ENCODE data around the gene TIMM13. TPM values are rescaled to one million over a fixed set of nuclear protein-coding genes. Genes with fewer than 3 reads are reported as not detected.
A peak's percentile ranks its signal among the peaks of the same experiment; 100 is the strongest.
"Not testable (repeated sequence)": the region's sequence is repeated elsewhere in the genome, so short reads cannot be mapped to it uniquely, and the experiment has no call there.

The TIMM13 gene
- total RNA-seq, 2 experiments from 2014 or later: 113 to 121 TPM

DNA sequence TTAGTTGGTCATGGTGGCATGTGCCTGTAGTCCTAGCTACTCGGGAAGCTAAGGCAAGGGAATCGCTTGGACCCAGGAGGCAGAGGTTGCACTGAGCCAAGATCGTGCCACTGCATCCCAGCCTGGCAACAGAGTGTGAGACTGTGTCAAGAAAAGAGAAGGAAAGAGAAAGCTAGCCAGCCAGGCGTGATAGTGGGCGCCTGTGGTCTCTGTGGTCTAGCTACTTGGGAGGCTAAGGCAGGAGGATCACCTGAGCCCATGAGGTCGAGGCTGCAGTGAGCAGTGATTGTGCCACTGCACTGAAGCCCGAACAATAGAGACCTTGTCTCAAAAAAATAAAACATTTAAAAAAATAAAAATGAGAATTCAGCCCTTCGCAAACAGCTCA lies 33.3 kb downstream of the TIMM13 start:
- peak; percentile 53 for ATAC-seq
- CTCF ChIA-PET: interaction anchor here (1.0 to 3.3 kb wide), 7 partner anchors 10 to 243 kb away, joined by 4 to 29 read pairs (median 5); no protein-coding TSS in a partner anchor
- Mint-ChIP-seq H3K9me3 (peaks cover 2% of the 10 kb centered on the region), H3K4me3 (peak overlapping the region; percentile 60), H3K27me3 (no peaks in the 10 kb centered on the region), H3K36me3 (ENCODE audit: low read depth) (no peaks in the 10 kb centered on the region), H3K27ac (peak overlapping the region; percentile 68), H3K4me1 (ENCODE audit: low read depth) (peaks cover 19% of the 10 kb centered on the region)
- intact Hi-C loops (cut with micrococcal nuclease): loop anchor here (5.0 kb wide), 1 partner anchor 117 kb away; no protein-coding TSS in a partner anchor
- TF ChIP-seq CTCF (IDR thresholded peaks at IDR 0.05): no peak
- peak; percentile 68 for DNase-seq
- POLR2A ChIA-PET: interaction anchor here (1.3 to 2.0 kb wide), 3 partner anchors 33 to 157 kb away, joined by 5 read pairs; partner anchors contain the start of gene TIMM13

DNA sequence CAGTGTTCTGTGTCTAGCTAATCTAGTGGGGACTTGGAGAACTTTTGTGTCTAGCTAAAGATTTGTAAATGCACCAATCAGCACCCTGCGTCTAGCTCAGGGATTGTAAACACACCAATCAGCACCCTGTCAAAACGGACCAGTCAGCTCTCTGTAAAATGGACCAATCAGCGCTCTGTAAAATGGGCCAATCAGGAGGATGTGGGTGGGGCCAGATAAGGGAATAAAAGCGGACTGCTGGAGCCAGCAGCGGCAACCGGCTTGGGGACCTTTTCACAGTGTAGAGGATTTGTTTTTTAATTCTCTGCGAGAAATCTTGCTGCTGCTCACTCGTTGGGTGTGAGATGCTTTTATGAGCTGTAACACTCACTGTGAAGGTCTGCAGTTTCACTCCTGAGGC lies 34.5 kb downstream of the TIMM13 start:
- peak; percentile 45 for DNase-seq
- H3K27me3 Mint-ChIP-seq; ATAC-seq; H3K4me3 Mint-ChIP-seq; H3K27ac Mint-ChIP-seq; H3K9me3 Mint-ChIP-seq; H3K36me3 Mint-ChIP-seq (ENCODE audit: low read depth): not testable (repeated sequence)
- ChIA-PET POLR2A (interaction anchor here (0.9 to 2.0 kb wide), 4 partner anchors 9 to 155 kb away, joined by 3 to 5 read pairs (median 4); partner anchors contain the start of gene TIMM13), CTCF (interaction anchor here (0.8 to 3.3 kb wide), 17 partner anchors 11 to 244 kb away, joined by 3 to 29 read pairs (median 4); partner anchors contain the start of genes LSM7 and SPPL2B)
- H3K4me1 Mint-ChIP-seq (ENCODE audit: low read depth): peaks cover 19% of the 10 kb centered on the region
- intact Hi-C loops (cut with micrococcal nuclease): loop anchor here (5.0 kb wide), 1 partner anchor 116 kb away; no protein-coding TSS in a partner anchor

DNA sequence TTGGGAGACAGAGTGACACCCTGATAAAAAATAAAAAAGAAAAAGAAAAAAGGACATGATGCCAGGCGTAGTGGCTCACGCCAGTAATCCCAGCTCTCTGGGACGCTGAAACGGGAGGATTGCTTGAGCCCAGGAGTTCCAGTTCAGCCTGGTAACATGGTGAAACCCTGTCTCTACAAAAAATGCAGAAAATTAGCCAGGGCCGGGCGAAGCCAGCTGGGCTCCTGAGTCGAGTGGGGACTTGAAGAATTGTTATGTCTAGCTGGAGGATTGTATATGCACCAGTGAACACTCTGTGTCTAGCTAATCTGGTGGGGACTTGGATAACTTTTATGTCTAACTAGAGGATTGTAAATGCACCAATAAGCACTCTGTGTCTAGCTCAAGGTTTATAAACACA lies 35.0 kb downstream of the TIMM13 start:
- Mint-ChIP-seq H3K4me3 (no peak overlapping the region), H3K4me1 (ENCODE audit: low read depth) (peaks cover 19% of the 10 kb centered on the region), H3K27ac (no peak overlapping the region), H3K36me3 (ENCODE audit: low read depth) (no peaks in the 10 kb centered on the region), H3K27me3 (no peaks in the 10 kb centered on the region), H3K9me3 (peaks cover 2% of the 10 kb centered on the region)
- no peak for TF ChIP-seq CTCF (IDR thresholded peaks at IDR 0.05)
- intact Hi-C loops (cut with micrococcal nuclease): loop anchor here (5.0 kb wide), 1 partner anchor 115 kb away; no protein-coding TSS in a partner anchor
- ATAC-seq: no peak
- CTCF ChIA-PET: interaction anchor here (0.6 to 3.3 kb wide), 22 partner anchors 11 to 244 kb away, joined by 3 to 29 read pairs (median 4); partner anchors contain the start of genes LSM7 and SPPL2B
- POLR2A ChIA-PET: interaction anchor here (0.9 to 1.0 kb wide), 2 partner anchors 9 to 118 kb away, joined by 3 read pairs; no protein-coding TSS in a partner anchor
- no peak for DNase-seq

DNA sequence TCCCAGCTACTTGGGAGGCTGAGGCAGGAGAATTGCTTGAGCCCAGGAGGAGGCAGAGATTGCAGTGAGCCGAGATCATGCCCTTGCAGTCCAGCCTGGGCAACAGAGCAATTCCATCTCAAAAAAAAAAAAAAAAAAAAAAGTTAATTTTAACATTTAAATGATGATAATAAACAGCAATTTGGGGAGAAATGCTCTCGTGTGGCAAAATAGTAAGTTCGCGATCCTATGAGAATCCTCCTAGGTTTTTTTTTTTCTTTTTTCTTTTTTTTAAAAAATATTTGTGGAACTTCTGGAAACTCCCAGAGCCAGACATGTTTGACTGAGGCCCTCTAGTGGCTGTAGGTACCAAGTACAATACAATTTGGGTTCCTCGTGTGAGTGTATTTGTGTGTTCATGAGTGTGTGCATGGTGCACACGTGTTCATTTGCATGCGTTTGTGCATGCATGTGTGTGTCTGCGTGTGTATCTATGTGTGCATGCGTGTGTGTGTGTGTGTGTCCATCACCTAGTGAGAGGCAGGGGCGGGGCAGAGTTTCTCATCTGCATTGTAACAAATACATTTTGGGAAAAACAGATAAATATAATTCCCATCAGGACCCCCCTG lies 36.2 kb downstream of the TIMM13 start:
- no peak overlapping the region for H3K27ac Mint-ChIP-seq
- H3K9me3 Mint-ChIP-seq: peaks cover 2% of the 10 kb centered on the region
- H3K27me3 Mint-ChIP-seq: no peaks in the 10 kb centered on the region
- CTCF ChIA-PET: interaction anchor here (1.0 to 3.2 kb wide), 11 partner anchors 11 to 227 kb away, joined by 3 to 29 read pairs (median 4); no protein-coding TSS in a partner anchor
- H3K36me3 Mint-ChIP-seq (ENCODE audit: low read depth): no peaks in the 10 kb centered on the region
- POLR2A ChIA-PET: no interaction called here
- no peak overlapping the region for H3K4me3 Mint-ChIP-seq
- ATAC-seq (peak; percentile 54), DNase-seq (peak; percentile 47)
- intact Hi-C loops (cut with micrococcal nuclease): loop anchor here (5.0 kb wide), 1 partner anchor 114 kb away; no protein-coding TSS in a partner anchor
- TF ChIP-seq CTCF (IDR thresholded peaks at IDR 0.05): peak; percentile 94
- H3K4me1 Mint-ChIP-seq (ENCODE audit: low read depth): peaks cover 19% of the 10 kb centered on the region

DNA sequence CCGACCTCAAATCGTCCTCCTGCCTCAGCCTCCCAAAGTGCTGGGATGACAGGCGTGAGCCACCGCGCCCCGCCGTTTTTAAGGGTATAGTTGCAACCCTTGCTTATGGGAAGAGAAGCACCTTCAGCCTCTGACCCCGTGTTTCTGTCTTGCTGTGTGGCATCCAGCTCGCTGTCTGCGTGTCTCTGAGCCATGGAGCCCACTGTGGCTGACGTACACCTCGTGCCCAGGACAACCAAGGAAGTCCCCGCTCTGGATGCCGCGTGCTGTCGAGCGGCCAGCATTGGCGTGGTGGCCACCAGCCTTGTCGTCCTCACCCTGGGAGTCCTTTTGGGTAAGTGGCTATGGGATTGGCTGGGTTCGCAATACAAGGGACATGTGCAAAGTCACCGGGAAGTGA lies 37.8 kb downstream of the TIMM13 start:
- H3K4me3 Mint-ChIP-seq: no peak overlapping the region
- ChIA-PET POLR2A (no interaction called here), CTCF (no interaction called here)
- no peak for DNase-seq
- H3K9me3 Mint-ChIP-seq: peaks cover 2% of the 10 kb centered on the region
- no peak for TF ChIP-seq CTCF (IDR thresholded peaks at IDR 0.05)
- intact Hi-C loops (cut with micrococcal nuclease): no loop called here
- H3K27me3 Mint-ChIP-seq: no peaks in the 10 kb centered on the region
- peaks cover 14% of the 10 kb centered on the region for H3K4me1 Mint-ChIP-seq (ENCODE audit: low read depth)
- H3K36me3 Mint-ChIP-seq (ENCODE audit: low read depth): no peaks in the 10 kb centered on the region
- no peak overlapping the region for H3K27ac Mint-ChIP-seq
- ATAC-seq: no peak

Data from activated CD8-positive, alpha-beta T cell treated with anti-CD3 and anti-CD28 coated beads for 36 hours (primary cell).